Sigmoid colon (tissue), 7 donors: ENCODE measurements around the gene TFCP2. TPM values are rescaled to one million over a fixed set of nuclear protein-coding genes. Genes with fewer than 3 reads are reported as not detected.

ENCODE experiments used
- DNase-seq: peaks from one replicate; pipeline ENCODE4 v3.0.0-alpha.2; 2019
- H3K27ac ChIP-seq, 4 donors: fragments of 200-600 bp; sonication (generic); one replicate each; pipeline ENCODE4 v1.5.1; 2016 to 2019; ENCODE audit warnings: mild to moderate bottlenecking in 1 of 4
- H3K27me3 ChIP-seq, 3 donors: fragments of 200-600 bp; sonication (generic); one replicate each; pipeline ENCODE4 v1.5.1; 2019; ENCODE audit warnings: mild to moderate bottlenecking in 1 of 3
- H3K36me3 ChIP-seq, 4 donors: fragments of 200-600 bp; sonication (generic); one replicate each; pipeline ENCODE4 v1.5.1; 2016 to 2019
- H3K4me1 ChIP-seq, 4 donors: fragments of 200-600 bp; sonication (generic); one replicate each; pipeline ENCODE4 v1.5.1; 2017 to 2019
- H3K4me3 ChIP-seq, 4 donors: fragments of 200-600 bp; sonication (generic); one replicate each; pipeline ENCODE4 v1.5.1; 2017 to 2019; ENCODE audit warnings: mild to moderate bottlenecking in 2 of 4, moderate library complexity in 1 of 4
- H3K9me3 ChIP-seq, 4 donors: fragments of 200-600 bp in 3 of 4; sonication (generic) in 3 of 4; one replicate each; pipeline versions ENCODE4 v1.5.1 to v1.6.1; 2013 to 2019
- CTCF ChIP-seq, 4 experiments: fragments of 450-650 bp in 3 of 4; fragments of 200-600 bp in 1 of 4; IDR thresholded peaks; one replicate each; pipeline ENCODE4 v1.5.1; 2016 to 2019; ENCODE audit warnings: antibody characterized with exemption in 4 of 4, mild to moderate bottlenecking in 3 of 4, moderate library complexity in 2 of 4
- EP300 ChIP-seq, 4 donors: sonication (generic); formaldehyde crosslinking; IDR thresholded peaks; one replicate each; pipeline ENCODE4 v1.6.1; 2017; ENCODE audit warnings: antibody characterized with exemption in 4 of 4
- POLR2A ChIP-seq, 2 donors: fragments of 450-650 bp; IDR thresholded peaks; one replicate each; pipeline ENCODE4 v1.6.1; 2016; ENCODE audit warnings: antibody characterized with exemption in 2 of 2, mild to moderate bottlenecking in 2 of 2, moderate library complexity in 2 of 2
- POLR2AphosphoS5 ChIP-seq, 4 donors: sonication (generic); formaldehyde crosslinking; IDR thresholded peaks; one replicate each; pipeline ENCODE4 v1.6.1; 2017; ENCODE audit warnings: antibody characterized with exemption in 4 of 4
- WGBS, 2 donors: extraction: QIAGEN DNeasy Blood & Tissue Kit; methylation state at CpG; one replicate each; pipeline ENCODE4 v1.1.7; 2013; 5-methylcytosine and 5-hydroxymethylcytosine counted together
- intact Hi-C: fragments of 100-400 bp; cut with DNase I; formaldehyde crosslinking; loops from one replicate; pipeline ENCODE4 v1.15.1; 2023
- polyA plus RNA-seq, 3 donors: library from polyadenylated mRNA; stranded (reverse); fragments of 200-250 nt; gene quantifications; one replicate each; pipeline ENCODE4 v1.2.3, GENCODE V29; 2013
- small RNA-seq, 3 donors: library from RNA; depleted of rRNA; stranded (forward); fragments of <200 nt; gene quantifications; one replicate each; pipeline ENCODE3, GENCODE V24; 2016
- total RNA-seq, 4 donors: library from RNA; depleted of rRNA; stranded (reverse); fragments of >200 nt; gene quantifications; one replicate each; pipeline ENCODE4 v1.1.0, GENCODE V29; 2016
- donor health status: healthy with polysubstance abuse.
- donor health status: Bipolar disorder and iron deficiency.
- donor health status: healthy.

Gene TFCP2
- total and polyA plus RNA-seq, 7 donors = 10.4 to 18.1 (median 12.7) TPM

- Histone ChIP-seq H3K27me3 (no peaks in the 10 kb centered on the region), H3K27ac (peak overlapping the region; percentile 89 to 95 (median 92)), H3K36me3 (peaks cover 0 to 36% (median 10%) of the 10 kb centered on the region in 4 donors), H3K4me3 (peak overlapping the region; percentile 71 to 83 (median 77)), H3K9me3 (no peaks in the 10 kb centered on the region), H3K4me1 (peaks cover 0 to 26% (median 21%) of the 10 kb centered on the region in 4 donors)
- no peak for DNase-seq
- WGBS, 2 donors = 5 to 26% methylated on average over 14 of the region's 14 CpGs
- intact Hi-C loops = loop anchor here (1.0 to 5.0 kb wide), 4 partner anchors 35 to 281 kb away; partner anchors contain the start of genes CSRNP2, DAZAP2 and POU6F1
- TF ChIP-seq CTCF (IDR thresholded peaks at IDR 0.05) (no peak), EP300 (IDR thresholded peaks at IDR 0.05) (no peak)
Measured at GRCh38 chr12:51048661-51049251, 124.2 kb downstream of the TFCP2 start.

- H3K4me3 ChIP-seq = peak within 1 kb of the TSS; percentile 71 to 83 (median 77)
- intact Hi-C loops = loop anchor here (1.0 to 5.0 kb wide), 7 partner anchors 21 to 293 kb away; partner anchors contain the start of genes CSRNP2, DAZAP2, POU6F1 and SLC11A2
- peak within 1 kb of the TSS; percentile 89 to 95 (median 92) for H3K27ac ChIP-seq
- H3K27me3 ChIP-seq = no peaks in the 10 kb centered on the region
- no peaks in the 10 kb centered on the region for H3K9me3 ChIP-seq
- DNase-seq = peak; percentile 98
- 3 to 4% methylated on average over 51 of the region's 51 CpGs for WGBS, 2 donors
- H3K36me3 ChIP-seq = peaks cover 0 to 28% (median 4%) of the 10 kb centered on the region in 4 donors
- peaks cover 0 to 26% (median 21%) of the 10 kb centered on the region in 4 donors for H3K4me1 ChIP-seq
- TF ChIP-seq EP300 (IDR thresholded peaks at IDR 0.05) = no peak
- peak; percentile 60 to 91 (median 86) for TF ChIP-seq POLR2AphosphoS5 (IDR thresholded peaks at IDR 0.05)
- peak; percentile 80 to 89 (median 87) for TF ChIP-seq CTCF (IDR thresholded peaks at IDR 0.05)
- peak; percentile 50 to 56 for TF ChIP-seq POLR2A (IDR thresholded peaks at IDR 0.05)
Measured at GRCh38 chr12:51047655-51048540, 125.0 kb downstream of the TFCP2 start, which contains the start of gene LETMD1. LETMD1 (plus strand) TSS chr12:51048327; CDS start chr12:51048357, 30 bp downstream.

Small RNA genes lying within 50 kb of the gene (small RNA-seq; reads per million reads assigned to genes)
- gene RF00019 = 0 reads per million in 3 donors
- gene RNU6-199P = 0 reads per million in 3 donors

Other genes with a start within 250 kb of the TFCP2 start
- gene HIGD1C, start 220.6 kb downstream of the TFCP2 start, total RNA-seq = not detected
- not detected for gene HIGD1C, start 220.6 kb downstream of the TFCP2 start, polyA plus RNA-seq
- 10 to 100 TPM; 25.0 to 44.6 (median 37.1) TPM for gene SLC11A2, start 146.8 kb downstream of the TFCP2 start, total RNA-seq
- gene SLC11A2, start 146.8 kb downstream of the TFCP2 start, polyA plus RNA-seq = 10 to 100 TPM in 1 of 3 donors, 1 to 10 TPM in 2; 3.9 to 21.4 (median 4.8) TPM
- 10 to 100 TPM; 59.5 to 87.2 (median 72.4) TPM for gene LETMD1, start 124.8 kb downstream of the TFCP2 start, total RNA-seq
- 10 to 100 TPM; 37.0 to 66.0 (median 55.3) TPM for gene LETMD1, start 124.8 kb downstream of the TFCP2 start, polyA plus RNA-seq
- gene CSRNP2, start 89.5 kb downstream of the TFCP2 start, total RNA-seq = 10 to 100 TPM; 17.4 to 23.9 (median 20.6) TPM
- gene CSRNP2, start 89.5 kb downstream of the TFCP2 start, polyA plus RNA-seq = 10 to 100 TPM in 1 of 3 donors, 1 to 10 TPM in 2; 8.4 to 11.4 (median 9.2) TPM
- gene POU6F1, start 44.9 kb upstream of the TFCP2 start, total RNA-seq = 10 to 100 TPM in 1 of 4 donors, 1 to 10 TPM in 3; 5.8 to 15.8 (median 8.5) TPM
- 1 to 10 TPM; 1.2 to 4.5 (median 1.6) TPM for gene POU6F1, start 44.9 kb upstream of the TFCP2 start, polyA plus RNA-seq
- 100 to 1,000 TPM; 107 to 265 (median 191) TPM for gene DAZAP2, start 65.7 kb upstream of the TFCP2 start, total RNA-seq
- gene DAZAP2, start 65.7 kb upstream of the TFCP2 start, polyA plus RNA-seq = 100 to 1,000 TPM; 428 to 701 (median 638) TPM
- 1 to 10 TPM; 1.9 to 5.3 (median 3.4) TPM for gene SMAGP, start 97.3 kb upstream of the TFCP2 start, total RNA-seq
- gene SMAGP, start 97.3 kb upstream of the TFCP2 start, polyA plus RNA-seq = 10 to 100 TPM; 78.8 to 81.7 (median 81.1) TPM
- gene BIN2, start 151.0 kb upstream of the TFCP2 start, total RNA-seq = 1 to 10 TPM; 2.3 to 4.2 (median 2.9) TPM
- 10 to 100 TPM in 2 of 3 donors, 1 to 10 TPM in 1; 7.4 to 21.2 (median 10.8) TPM for gene BIN2, start 151.0 kb upstream of the TFCP2 start, polyA plus RNA-seq
- gene CELA1, start 173.5 kb upstream of the TFCP2 start, total RNA-seq = not detected
- gene CELA1, start 173.5 kb upstream of the TFCP2 start, polyA plus RNA-seq = not detected
- 1 to 10 TPM; 1.6 to 7.6 (median 4.6) TPM for gene GALNT6, start 218.3 kb upstream of the TFCP2 start, total RNA-seq
- gene GALNT6, start 218.3 kb upstream of the TFCP2 start, polyA plus RNA-seq = 10 to 100 TPM in 1 of 3 donors, 1 to 10 TPM in 2; 3.7 to 10.6 (median 7.2) TPM